GM23338 (cell line): ENCODE results near the gene IL23R. TPM values are rescaled to one million over a fixed set of nuclear protein-coding genes. Genes with fewer than 3 reads are reported as not detected.

ENCODE experiments used
- ATAC-seq: fragments of 200-7000 bp; cut with Tn5 transposase; 3 replicates; pipeline ENCODE4 v1.9.1; 2020
- DNase-seq: peaks from one replicate; pipeline ENCODE4 v3.0.0-alpha.2; 2015; ENCODE audit warnings: low spot score
- H2AFZ ChIP-seq: fragments of 200-600 bp; sonication (generic); 2 replicates; pipeline ENCODE4 v1.8.0; 2016; ENCODE audit warnings: antibody characterized with exemption, mild to moderate bottlenecking, moderate library complexity
- H3F3A ChIP-seq: fragments of 200-600 bp; sonication (generic); replicated peaks from 2 replicates; pipeline ENCODE4 v1.8.0; 2017; ENCODE audit warnings: antibody characterized with exemption, mixed run types, low read depth
- H3K27ac ChIP-seq: fragments of 200-600 bp; sonication (generic); 2 replicates; pipeline ENCODE4 v1.6.1; 2016; ENCODE audit warnings: low read depth
- H3K27me3 ChIP-seq: fragments of 200-600 bp; sonication (generic); 2 replicates; pipeline ENCODE4 v1.8.0; 2016; ENCODE audit warnings: mild to moderate bottlenecking, mixed run types, moderate library complexity; ENCODE audit not compliant: insufficient read depth
- H3K36me3 ChIP-seq: fragments of 200-600 bp; sonication (generic); 2 replicates; pipeline ENCODE4 v1.8.0; 2016; ENCODE audit warnings: mild to moderate bottlenecking; ENCODE audit not compliant: insufficient read depth
- H3K4me1 ChIP-seq: fragments of 200-600 bp; sonication (generic); 2 replicates; pipeline ENCODE4 v1.8.0; 2016; ENCODE audit warnings: mild to moderate bottlenecking, moderate library complexity; ENCODE audit not compliant: insufficient read depth
- H3K4me2 ChIP-seq: fragments of 200-600 bp; sonication (generic); 2 replicates; pipeline ENCODE4 v1.7.1; 2017; ENCODE audit warnings: mixed run types
- H3K4me3 ChIP-seq: fragments of 200-600 bp; sonication (generic); 2 replicates; pipeline ENCODE4 v1.6.1; 2016; ENCODE audit warnings: mixed run types
- H3K79me2 ChIP-seq: fragments of 200-600 bp; sonication (generic); replicated peaks from 2 replicates; pipeline ENCODE4 v1.8.0; 2017; ENCODE audit warnings: mild to moderate bottlenecking; ENCODE audit not compliant: insufficient read depth
- H3K9me2 ChIP-seq: fragments of 200-600 bp; sonication (generic); 2 replicates; pipeline ENCODE4 v1.8.0; 2017; ENCODE audit not compliant: insufficient read depth
- H4K20me1 ChIP-seq: fragments of 200-600 bp; sonication (generic); replicated peaks from 2 replicates; pipeline ENCODE4 v1.8.0; 2017; ENCODE audit warnings: mild to moderate bottlenecking; ENCODE audit not compliant: insufficient read depth
- H3K27ac Mint-ChIP-seq: 2 replicates; pipeline ENCODE4 v1.8.0; 2020; ENCODE audit warnings: inconsistent platforms, mild to moderate bottlenecking, moderate library complexity, mixed read lengths
- H3K27me3 Mint-ChIP-seq: 3 replicates; pipeline ENCODE4 v1.8.0; 2022; ENCODE audit warnings: low read depth, mild to moderate bottlenecking, moderate library complexity, mixed read lengths, inconsistent platforms; ENCODE audit not compliant: insufficient read depth, poor library complexity
- H3K36me3 Mint-ChIP-seq: 3 replicates; pipeline ENCODE4 v1.8.0; 2021; ENCODE audit warnings: low read depth, mild to moderate bottlenecking, inconsistent platforms, moderate library complexity, mixed read lengths
- H3K4me1 Mint-ChIP-seq: 3 replicates; pipeline ENCODE4 v1.8.0; 2020; ENCODE audit warnings: mild to moderate bottlenecking, inconsistent platforms, mixed read lengths
- H3K4me3 Mint-ChIP-seq: 3 replicates; pipeline ENCODE4 v1.8.0; 2021; ENCODE audit warnings: moderate library complexity, mild to moderate bottlenecking, inconsistent platforms, mixed read lengths
- H3K9me3 Mint-ChIP-seq: 3 replicates; pipeline ENCODE4 v1.8.0; 2020; ENCODE audit warnings: moderate library complexity, mild to moderate bottlenecking, inconsistent platforms, mixed read lengths
- CREB1 ChIP-seq: fragments of 250-450 bp; sonication (Bioruptor Pico); IDR thresholded peaks from 2 replicates; pipeline ENCODE4 v1.5.0; 2020; ENCODE audit warnings: low read depth, mild to moderate bottlenecking, moderate library complexity
- CTCF ChIP-seq, 2 experiments: fragments of 200-600 bp in 1 of 2; sonication (generic) in 1 of 2; conservative IDR thresholded peaks; 2 replicates each; pipeline versions ENCODE4 v1.5.1 to v1.6.1; 2016 to 2017; ENCODE audit warnings: antibody characterized with exemption in 2 of 2, low read depth in 2 of 2, mild to moderate bottlenecking in 2 of 2, moderate library complexity in 1 of 2
- ETS1 ChIP-seq: IDR thresholded peaks from 2 replicates; pipeline ENCODE4 v1.6.1; 2016; ENCODE audit warnings: antibody characterized with exemption
- EZH2 ChIP-seq: fragments of 200-600 bp; sonication (generic); IDR thresholded peaks from one replicate; pipeline ENCODE4 v1.8.0; 2017; ENCODE audit warnings: antibody characterized with exemption, mild to moderate bottlenecking, low read depth; ENCODE audit not compliant: unreplicated experiment
- EZH2phosphoT487 ChIP-seq: fragments of 200-600 bp; sonication (generic); IDR thresholded peaks from one replicate; pipeline ENCODE4 v1.8.1; 2018; ENCODE audit warnings: antibody characterized with exemption; ENCODE audit not compliant: unreplicated experiment
- JUNB ChIP-seq: IDR thresholded peaks from one replicate; pipeline ENCODE4 v1.6.1; 2016; ENCODE audit warnings: antibody characterized with exemption; ENCODE audit not compliant: unreplicated experiment
- NANOG ChIP-seq: IDR thresholded peaks from 2 replicates; pipeline ENCODE4 v1.6.1; 2016; ENCODE audit warnings: antibody characterized with exemption, borderline replicate concordance
- POLR2AphosphoS5 ChIP-seq: IDR thresholded peaks from 2 replicates; pipeline ENCODE4 v1.6.1; 2016; ENCODE audit warnings: antibody characterized with exemption, low read depth
- REST ChIP-seq: IDR thresholded peaks from one replicate; pipeline ENCODE4 v1.6.1; 2018; ENCODE audit warnings: antibody characterized with exemption; ENCODE audit not compliant: unreplicated experiment
- STAT1 ChIP-seq: IDR thresholded peaks from one replicate; pipeline ENCODE4 v1.6.1; 2016; ENCODE audit warnings: antibody characterized with exemption; ENCODE audit not compliant: unreplicated experiment
- ZNF114 ChIP-seq: fragments of 250-450 bp; sonication (Bioruptor Pico); IDR thresholded peaks from 2 replicates; pipeline ENCODE4 v1.5.0; 2020; ENCODE audit warnings: mild to moderate bottlenecking, moderate library complexity
- ZNF331 ChIP-seq: fragments of 250-450 bp; sonication (Bioruptor Pico); IDR thresholded peaks from 2 replicates; pipeline ENCODE4 v1.5.0; 2020; ENCODE audit warnings: low read depth, mild to moderate bottlenecking, moderate library complexity
- ZNF462 ChIP-seq: fragments of 250-450 bp; sonication (Bioruptor Pico); IDR thresholded peaks from 2 replicates; pipeline ENCODE4 v1.5.0; 2020; ENCODE audit warnings: mild to moderate bottlenecking, moderate library complexity
- polyA plus RNA-seq: library from polyadenylated mRNA; unstranded; fragments of >200 nt; fragmentation: Nextera tagmentation; extraction: Ambion mirVana; gene quantifications from 2 replicates; pipeline ENCODE4 v1.2.1, GENCODE V29; 2016
- total RNA-seq: library from RNA; depleted of rRNA; stranded (reverse); fragments of >200 nt; shearing (Covaris generic); gene quantifications from 2 replicates; pipeline ENCODE4 v1.2.3, GENCODE V29; 2014

IL23R gene
- total and polyA plus RNA-seq, 2 experiments from 2014 or later = not detected

- 0 out of 2 replicates have a peak overlapping the region, but pooled peaks have one; percentile 1 for H3K27ac Mint-ChIP-seq
- H3K27me3 ChIP-seq = no peaks in the 10 kb centered on the region
- peak overlapping the region; percentile 64 for H2AFZ ChIP-seq
- H3K4me1 ChIP-seq = peaks cover 50% of the 10 kb centered on the region
- ATAC-seq (no peak), DNase-seq (no peak)
- peak overlapping the region; percentile 39; the same call in 1 of the 2 replicates for H3K4me2 ChIP-seq
- no peak overlapping the region for H3K27ac ChIP-seq
- TF ChIP-seq REST (no peak), JUNB (no peak), STAT1 (no peak), POLR2AphosphoS5 (no peak), CTCF (conservative IDR thresholded peaks at IDR 0.05; ENCODE audit: low read depth in 2 of 2) (no peak), ETS1 (no peak), ZNF331 (CRISPR knock-in tag) (no peak), EZH2phosphoT487 (no peak), CREB1 (no peak), EZH2 (no peak), ZNF462 (CRISPR knock-in tag) (no peak), ZNF114 (CRISPR knock-in tag) (no peak), NANOG (no peak)
- H3K9me3 Mint-ChIP-seq = no peaks in the 10 kb centered on the region
- no peaks in the 10 kb centered on the region for H3K9me2 ChIP-seq
- H3F3A ChIP-seq = no peaks in the 10 kb centered on the region
- no peaks in the 10 kb centered on the region for H4K20me1 ChIP-seq
- H3K36me3 ChIP-seq = no peaks in the 10 kb centered on the region
- H3K36me3 Mint-ChIP-seq = no peaks in the 10 kb centered on the region
- peaks cover 4% of the 10 kb centered on the region for H3K27me3 Mint-ChIP-seq
- H3K4me1 Mint-ChIP-seq = peaks cover 50% of the 10 kb centered on the region
- H3K4me3 Mint-ChIP-seq = no peak overlapping the region
- H3K4me3 ChIP-seq = no peak overlapping the region
- no peaks in the 10 kb centered on the region for H3K79me2 ChIP-seq
Measured at GRCh38 chr1:67262735-67263134, 96.5 kb downstream of the IL23R start.
